Stimulated activated CD8-positive, alpha-beta memory T cell treated with anti-CD3 and anti-CD28 coated beads, Interleukin-4, amount 100 ng/mL, for 48 hours (primary cell): ENCODE data around the gene CSF3R.
"Not testable (repeated sequence)": the region's sequence is repeated elsewhere in the genome, so short reads cannot be mapped to it uniquely, and the experiment has no call there.

Experiments used
- DNase-seq: peaks from one replicate; pipeline ENCODE4 v3.0.0-alpha.2; 2020

Gene CSF3R

GRCh38 chr1:36481091-36481490, 1.6 kb downstream of the CSF3R start:
- no peak for DNase-seq

- DNase-seq, result no peak
Measured at GRCh38 chr1:36480161-36480560, 2.6 kb downstream of the CSF3R start.

DNA sequence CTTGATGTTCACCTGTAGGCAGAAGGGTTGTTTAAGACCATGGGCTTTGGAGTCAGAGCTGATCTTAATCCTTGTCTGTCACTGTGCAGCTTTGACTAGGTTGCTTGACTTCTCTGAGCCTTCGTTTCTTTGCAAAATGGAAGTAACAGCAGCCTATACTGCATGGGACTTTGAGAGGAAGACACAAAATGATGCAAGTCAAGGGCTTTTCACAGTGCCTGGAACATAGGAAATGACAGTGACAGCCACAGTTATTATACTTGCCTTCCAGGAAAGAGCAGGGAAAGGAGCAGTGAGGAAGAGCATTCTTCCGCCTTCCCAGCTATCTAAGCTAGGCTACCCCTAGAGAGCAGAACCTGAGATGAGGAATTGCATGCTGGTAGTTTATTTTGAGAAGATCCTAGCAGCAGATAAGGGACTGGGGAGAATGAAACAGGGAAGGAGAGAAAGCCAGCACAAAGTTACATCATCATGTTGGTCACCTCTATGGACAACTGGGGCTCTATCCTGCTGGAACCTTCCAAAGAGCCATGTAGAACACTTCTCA, 3.1 kb downstream of the CSF3R start:
- no peak for DNase-seq

- DNase-seq, result not testable (repeated sequence)
Measured at GRCh38 chr1:36477615-36478014, 5.1 kb downstream of the CSF3R start.

DNA sequence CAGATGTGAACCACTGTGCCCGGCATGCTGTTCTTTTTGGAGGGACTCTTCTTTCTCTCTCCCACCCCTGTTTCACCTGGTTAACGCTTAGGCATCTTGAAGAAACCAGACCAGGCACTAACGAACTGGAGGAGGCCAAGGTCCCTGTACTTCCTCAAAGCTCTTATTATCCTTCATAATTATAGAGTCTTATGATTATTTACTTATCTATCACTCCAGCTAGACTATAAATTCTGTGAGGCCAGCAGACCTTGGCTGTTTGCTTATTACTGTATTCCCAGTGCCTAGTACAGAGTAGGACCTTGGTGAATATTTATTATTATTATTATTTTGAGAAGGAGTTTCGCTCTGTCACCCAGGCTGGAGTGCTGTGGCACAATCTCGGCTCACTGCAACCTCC, 5.8 kb downstream of the CSF3R start:
- no peak for DNase-seq

DNA sequence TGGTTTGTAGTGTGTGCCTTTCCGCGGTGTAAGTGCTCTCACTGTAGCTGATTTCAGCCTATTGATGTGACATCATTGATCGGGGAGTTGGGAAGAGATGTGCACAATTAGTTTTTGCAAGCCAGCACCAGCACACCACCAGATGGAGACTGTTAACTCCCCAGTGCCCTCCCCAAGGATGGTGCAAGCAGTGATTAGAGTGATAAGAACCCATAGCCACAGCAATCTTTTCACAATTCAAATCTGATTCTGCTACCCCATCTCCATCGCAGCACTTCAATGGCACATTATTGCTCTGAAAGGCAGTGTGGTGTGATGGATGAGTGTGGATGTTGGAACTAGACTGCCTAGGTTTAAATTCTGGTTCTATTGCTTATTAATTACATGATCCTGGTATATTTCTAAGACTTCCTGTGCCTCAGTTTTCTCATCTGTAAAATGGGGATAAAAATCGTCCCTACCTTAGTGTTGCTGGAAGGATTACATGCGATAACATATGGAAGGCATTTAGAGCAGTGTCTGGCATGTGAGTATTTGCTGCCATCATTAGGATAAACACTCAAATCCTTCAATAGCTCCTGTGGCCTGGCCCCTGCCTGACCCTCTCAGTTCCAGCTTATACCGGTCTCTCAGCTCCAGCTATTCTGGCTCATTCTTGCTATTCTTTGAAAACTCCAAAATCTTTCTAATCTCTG, 6.7 kb downstream of the CSF3R start:
- no peak for DNase-seq

DNA sequence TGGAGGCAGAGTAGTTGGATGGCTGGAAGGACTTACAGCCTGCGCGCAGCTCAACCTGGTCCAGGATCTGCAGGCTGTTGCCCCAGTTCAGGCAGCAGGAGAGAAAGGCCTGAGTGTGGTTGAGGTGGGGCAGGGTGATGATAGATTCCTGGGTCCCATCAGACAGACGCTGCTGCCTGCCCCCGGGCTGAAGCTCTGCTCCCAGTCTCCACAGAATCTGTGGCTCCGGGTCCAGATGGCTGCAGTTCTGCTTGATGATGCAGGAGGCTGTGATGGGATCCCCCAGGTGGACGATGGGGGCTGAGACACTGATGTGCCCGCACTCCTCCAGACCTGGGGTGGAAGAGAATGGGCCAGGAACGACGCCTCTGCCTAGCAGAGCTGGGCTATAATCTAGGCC, 7.4 kb downstream of the CSF3R start:
- DNase-seq, result no peak

DNA sequence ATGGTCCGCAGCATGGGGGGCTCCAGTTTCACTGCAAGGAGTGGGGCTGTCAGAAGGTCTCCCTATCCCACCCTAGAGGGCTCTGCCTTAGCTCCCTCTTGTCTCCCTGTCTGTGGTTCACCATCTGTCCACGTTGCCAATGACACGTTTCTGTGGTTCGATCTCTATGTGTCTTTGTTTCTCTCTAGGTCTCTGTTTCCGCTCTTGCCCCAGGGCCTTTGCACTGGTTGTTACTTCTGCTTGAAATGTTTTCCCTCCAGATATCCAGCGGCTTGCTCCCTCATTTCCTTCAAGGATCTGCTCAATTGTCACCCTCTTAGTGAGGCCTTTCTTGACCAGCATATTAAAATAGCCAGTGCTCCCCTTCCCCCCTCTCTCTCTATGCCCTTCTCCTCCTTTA, 10.1 kb downstream of the CSF3R start:
- no peak for DNase-seq

DNA sequence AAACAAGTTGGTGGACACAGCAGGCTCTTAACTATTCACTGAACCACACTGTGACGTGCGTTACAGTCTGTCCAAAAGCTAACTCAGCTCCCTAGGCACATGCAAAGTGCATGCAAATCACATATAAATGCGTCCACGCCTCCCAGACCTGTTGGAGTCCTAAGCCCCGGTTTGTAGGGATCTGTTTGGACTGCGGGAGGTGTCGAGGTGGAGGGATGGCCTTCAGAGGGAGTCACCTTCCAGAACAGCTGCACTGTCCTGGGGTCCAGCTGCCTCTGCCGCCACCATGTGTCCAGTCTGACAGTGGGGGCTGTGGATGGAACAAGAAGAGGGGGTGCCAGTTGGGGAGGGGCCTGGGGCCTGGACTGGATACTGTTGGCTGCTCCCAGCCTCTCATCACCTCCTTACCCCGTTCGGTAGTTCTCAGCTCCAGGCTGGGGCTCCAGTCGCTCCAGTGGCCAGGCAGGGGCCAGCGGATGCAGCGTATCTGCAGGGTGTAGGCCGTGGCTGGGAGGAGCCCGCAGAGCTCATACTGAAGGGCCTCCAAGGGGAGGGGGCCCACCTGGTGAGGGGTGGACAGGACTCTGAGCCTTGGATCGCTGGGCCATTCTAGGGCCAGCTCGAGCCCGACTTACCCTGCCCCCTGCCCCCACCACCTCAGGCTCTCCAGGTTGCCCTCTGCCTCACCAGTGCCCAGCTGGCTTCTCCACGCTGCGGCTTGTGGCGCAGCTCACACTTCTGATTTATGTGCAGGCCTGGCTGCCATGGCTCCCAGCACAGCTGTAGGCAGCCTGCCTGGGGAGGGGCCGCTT, 10.7 kb downstream of the CSF3R start:
- no peak for DNase-seq

- no peak for DNase-seq
Measured at GRCh38 chr1:36469163-36469562, 13.6 kb downstream of the CSF3R start.

- DNase-seq, result no peak
Measured at GRCh38 chr1:36467700-36468455, 14.8 kb downstream of the CSF3R start.

DNA sequence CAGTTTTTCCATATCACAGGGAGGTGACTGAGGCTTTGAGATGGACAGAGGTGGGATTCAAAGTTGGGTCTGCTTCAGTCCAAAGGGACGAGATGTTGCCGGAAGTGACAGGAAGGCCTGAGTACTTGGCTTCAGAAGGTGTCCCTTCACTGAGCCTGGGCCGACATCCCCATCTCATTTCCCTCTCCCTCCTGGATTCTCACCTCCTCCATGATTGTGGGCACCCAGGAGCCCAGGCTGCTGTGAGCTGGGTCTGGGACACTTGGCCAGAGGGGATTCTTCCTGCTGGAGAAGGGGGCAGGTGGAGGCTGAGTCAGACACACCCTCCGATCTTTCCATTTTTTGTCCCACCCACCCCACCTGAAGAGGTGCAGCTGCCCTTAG, 15.7 kb downstream of the CSF3R start:
- DNase-seq, result no peak

DNA sequence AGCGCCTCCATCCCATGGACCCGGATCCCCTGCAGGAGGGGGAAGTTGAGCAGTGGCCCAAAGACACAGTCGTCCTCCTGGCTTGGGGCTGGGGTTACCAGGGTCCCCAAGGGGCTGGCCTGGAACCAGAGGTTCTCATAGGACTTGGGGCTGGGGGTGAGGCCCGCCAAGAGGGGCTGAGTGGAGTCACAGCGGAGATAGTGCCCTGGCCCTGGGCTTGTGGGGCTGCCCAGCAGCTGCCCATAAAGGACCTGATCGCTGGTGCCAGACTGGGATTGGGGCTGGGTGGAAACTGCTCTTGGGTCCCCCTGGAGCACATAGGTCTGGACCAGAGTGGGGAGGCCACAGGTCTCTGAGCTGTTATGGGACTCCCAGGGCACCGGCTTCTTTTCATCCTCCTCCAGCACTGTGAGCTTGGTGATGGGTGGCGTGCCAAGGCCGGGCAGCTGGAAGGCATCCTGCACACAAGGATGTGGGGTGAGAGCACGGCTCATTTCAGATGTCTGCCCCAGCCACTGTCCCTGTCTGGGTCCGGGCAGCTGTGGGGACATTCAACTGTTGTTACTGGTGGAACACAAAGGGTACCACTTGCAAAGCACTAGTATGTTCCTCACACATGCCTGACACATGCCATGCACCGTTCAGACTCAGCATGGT, 16.2 kb downstream of the CSF3R start:
- no peak for DNase-seq

- DNase-seq, result no peak
Measured at GRCh38 chr1:36465731-36466369, 16.9 kb downstream of the CSF3R start.

DNA sequence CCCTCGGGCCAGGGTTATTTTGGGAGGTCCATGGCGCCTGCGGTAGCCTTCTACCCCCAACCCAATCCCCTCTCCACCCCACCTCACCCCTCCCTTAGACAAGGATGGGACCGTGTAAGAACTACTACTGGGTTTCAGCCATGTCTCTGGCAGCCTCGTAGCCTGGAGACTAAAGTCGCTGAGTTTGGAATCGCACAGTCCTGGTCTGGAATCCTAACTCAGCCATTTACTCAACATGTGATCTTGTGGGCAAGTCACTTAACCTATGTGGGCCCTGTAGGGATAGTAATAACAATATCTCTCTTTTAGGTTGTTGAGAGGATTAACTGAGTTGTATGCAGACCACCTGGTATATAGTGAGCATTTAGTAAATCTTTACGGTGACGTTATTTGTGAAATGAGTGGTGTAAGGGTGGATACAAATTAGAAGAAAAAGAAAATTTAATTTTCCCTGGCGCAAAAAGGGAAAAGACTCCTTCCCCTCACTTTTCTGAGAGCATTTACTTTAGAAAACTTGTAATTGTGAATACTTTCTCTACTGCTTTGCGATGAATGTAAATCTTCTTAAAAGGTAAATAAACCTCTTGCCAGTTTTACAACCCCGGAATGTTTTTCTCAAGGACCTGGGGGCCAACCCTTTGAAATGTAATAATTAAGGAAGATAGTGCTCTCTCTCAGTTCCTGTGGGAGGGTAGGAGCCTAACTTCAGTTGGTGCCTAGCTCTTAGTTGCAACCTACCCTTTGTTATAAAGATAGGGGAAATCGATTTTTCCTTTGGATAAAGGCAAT, 17.9 kb downstream of the CSF3R start:
- no peak for DNase-seq

DNA sequence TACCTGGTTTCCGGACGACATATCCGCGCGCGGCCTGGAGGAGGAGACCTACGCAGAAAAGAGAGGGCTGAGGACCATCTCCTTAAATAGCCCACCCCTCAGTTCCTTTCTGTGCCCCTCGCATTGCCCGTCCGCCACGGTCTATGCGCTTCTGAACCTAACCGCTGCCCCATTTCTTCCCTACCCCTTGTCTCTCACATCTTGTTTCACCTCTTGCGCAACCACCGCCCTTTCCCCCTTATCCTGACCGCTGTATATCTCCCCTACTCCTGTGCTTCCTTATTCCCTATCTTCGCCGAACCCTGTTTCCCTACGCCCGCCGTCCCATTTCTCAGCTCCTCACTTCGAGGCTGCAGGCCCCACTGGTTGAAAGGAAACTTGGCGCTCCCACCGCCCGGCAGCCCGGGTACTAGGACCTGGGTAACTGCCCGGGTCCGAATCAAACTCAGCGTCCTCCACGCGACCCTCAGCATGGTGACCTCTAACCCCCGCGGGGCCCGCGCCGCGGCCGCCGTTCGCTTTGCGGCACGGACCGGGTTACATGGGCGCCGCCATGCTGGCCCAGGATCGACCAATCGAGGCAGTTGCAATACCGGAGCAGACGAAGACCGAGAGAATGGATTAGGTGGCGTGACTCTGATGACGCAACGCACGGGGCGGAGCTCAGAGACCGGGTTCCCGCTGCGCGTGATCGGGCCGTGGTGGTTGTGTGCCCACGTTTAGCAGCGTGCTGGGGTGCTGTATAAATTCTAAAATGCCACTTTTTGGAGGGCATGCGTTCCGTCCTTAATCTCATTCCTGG, 18.7 kb downstream of the CSF3R start, which contains the start of gene MRPS15:
Gene MRPS15, minus strand, starts transcription at position 582 of the 802 bp plus-strand sequence. Its CDS starts 109 bp downstream, at position 473.
- peak; percentile 99 for DNase-seq

DNA sequence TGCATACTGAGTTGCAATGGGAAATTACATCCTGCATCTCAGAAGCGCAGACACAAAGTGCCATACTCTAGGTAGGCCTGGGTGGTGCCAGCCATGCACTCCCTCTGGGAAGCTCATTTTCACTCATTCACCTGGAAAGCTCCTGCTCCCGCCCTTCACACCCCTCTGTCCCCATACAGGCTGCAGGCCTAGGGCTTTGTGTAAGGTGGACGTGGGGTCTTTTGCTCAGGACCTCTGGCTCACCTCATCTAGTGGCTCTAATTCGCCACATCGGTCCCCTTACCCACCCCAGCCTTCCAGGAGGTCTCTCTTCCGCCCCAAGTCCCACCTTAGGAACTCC, 19.3 kb downstream of the CSF3R start:
- DNase-seq, result no peak

- peak; percentile 72 for DNase-seq
Measured at GRCh38 chr1:36458910-36459309, 23.8 kb downstream of the CSF3R start.

DNA sequence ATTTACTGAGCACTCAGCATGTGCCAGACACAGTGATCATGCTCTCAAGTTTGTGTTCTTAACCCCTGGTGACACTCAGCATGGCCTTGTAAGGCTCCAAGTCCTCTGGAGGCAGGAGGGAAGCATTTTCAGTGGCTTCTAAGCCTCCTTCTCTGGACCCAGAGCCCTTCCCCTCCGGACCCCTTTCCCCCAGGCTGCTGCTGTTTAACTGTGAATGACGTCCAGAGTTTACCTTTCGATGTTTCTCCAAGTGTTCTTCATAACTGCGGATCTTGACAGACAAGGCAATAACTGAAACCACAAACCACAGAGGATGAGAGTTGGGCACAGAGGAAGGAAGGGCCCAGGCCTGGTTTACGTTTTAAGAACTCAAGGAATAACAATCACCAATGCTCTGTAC, 25.0 kb downstream of the CSF3R start:
- no peak for DNase-seq

- DNase-seq, result no peak
Measured at GRCh38 chr1:36456391-36456928, 26.3 kb downstream of the CSF3R start.
